HL-60 (cell line): Measurements from ENCODE around the gene ATG101.

Experiments used
- CTCF ChIP-seq: IDR thresholded peaks from one replicate; pipeline ENCODE4 v1.5.1; 2011; ENCODE audit warnings: low read length, control low read depth, inconsistent platforms; ENCODE audit not compliant: insufficient read depth
- REST ChIP-seq: IDR thresholded peaks from 2 replicates; pipeline ENCODE4 v1.6.1; 2012; ENCODE audit warnings: low read depth; ENCODE audit not compliant: insufficient replicate concordance

GRCh38 chr12:52043386-52044212 is 26.2 kb upstream of the ATG101 start:
- TF ChIP-seq REST (no peak), CTCF (no peak)
